ENCODE measurements around the gene ACSS1. TPM values are rescaled to one million over a fixed set of nuclear protein-coding genes. Genes with fewer than 3 reads are reported as not detected.

Gene ACSS1
- total RNA-seq, 1 experiment from 2014 or later = 0.61 TPM

DNA sequence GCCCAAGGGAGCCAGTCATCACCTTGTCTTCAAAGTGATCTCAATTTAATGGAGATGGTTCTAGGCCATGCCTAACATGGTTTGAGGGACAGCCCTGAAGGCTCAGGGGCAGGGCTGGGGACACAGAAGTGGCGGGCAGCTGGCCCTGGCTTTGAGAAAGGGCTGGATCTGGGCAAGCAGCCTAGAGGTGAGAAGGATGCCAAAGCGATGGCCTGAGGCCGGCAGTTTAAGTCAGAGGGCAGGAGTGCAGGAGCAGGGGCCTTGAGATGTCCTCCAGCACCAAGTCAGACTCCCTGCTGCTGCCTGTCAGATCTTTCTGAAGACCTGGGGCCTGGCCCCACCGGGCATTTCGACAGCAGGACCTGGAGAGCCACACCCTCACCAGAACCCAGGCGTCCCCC, 37.0 kb downstream of the ACSS1 start:
- Histone ChIP-seq H3K27ac (ENCODE audit: insufficient read length, low read depth, low read length) (no peak overlapping the region), H4K91ac (ENCODE audit: insufficient read length, low read depth, low read length) (no peak overlapping the region), H3K4me2 (ENCODE audit: insufficient read depth, insufficient read length, low read length) (no peak overlapping the region), H2AK5ac (ENCODE audit: insufficient read length, low read length) (no peak overlapping the region), H3K79me1 (ENCODE audit: insufficient read depth, low read depth, low read length, poor library complexity, severe bottlenecking) (no peaks in the 10 kb centered on the region), H4K5ac (ENCODE audit: insufficient read length, low read depth, low read length) (no peak overlapping the region), H4K8ac (replicated peaks; ENCODE audit: insufficient read length, low read depth, low read length) (no peak overlapping the region), H2BK15ac (ENCODE audit: low read depth, low read length) (no peak overlapping the region), H3K14ac (ENCODE audit: insufficient read depth, low read length) (no peak overlapping the region), H3K23me2 (ENCODE audit: insufficient read length, low read depth, low read length, poor library complexity, severe bottlenecking) (no peaks in the 10 kb centered on the region), H2BK120ac (ENCODE audit: low read depth, low read length, poor library complexity, severe bottlenecking) (no peak overlapping the region), H3K9ac (ENCODE audit: extremely low read depth, insufficient read length, low read length) (no peak overlapping the region), H2BK5ac (ENCODE audit: insufficient read length, low read length) (no peak overlapping the region), H2BK12ac (ENCODE audit: insufficient read length, low read depth, low read length) (no peak overlapping the region), H4K20me1 (ENCODE audit: control insufficient read depth, insufficient read depth, insufficient read length) (no peaks in the 10 kb centered on the region), H3K4ac (ENCODE audit: low read depth, low read length) (no peak overlapping the region), H3K27me3 (ENCODE audit: insufficient read depth, low read length) (no peaks in the 10 kb centered on the region), H3K23ac (ENCODE audit: insufficient read length, low read depth, low read length) (no peak overlapping the region), H3K9me3 (ENCODE audit: control insufficient read depth, low read depth, low read length) (no peaks in the 10 kb centered on the region), H3K18ac (ENCODE audit: insufficient read length, low read depth, low read length) (no peak overlapping the region), H3T11ph (ENCODE audit: low read length) (no peak overlapping the region), H3K79me2 (ENCODE audit: insufficient read depth, low read length) (no peaks in the 10 kb centered on the region), H2BK20ac (ENCODE audit: low read depth, low read length, poor library complexity, severe bottlenecking) (no peak overlapping the region), H2AFZ (ENCODE audit: low read length) (no peak overlapping the region), H3K56ac (ENCODE audit: insufficient read length, low read depth, low read length) (no peak overlapping the region), H3K4me1 (ENCODE audit: insufficient read depth, low read length) (no peaks in the 10 kb centered on the region; the same call in 1 of the 2 replicates)
- Mint-ChIP-seq H3K4me3 (no peak overlapping the region), H3K27me3 (ENCODE audit: low read depth) (peaks cover 11% of the 10 kb centered on the region), H3K36me3 (ENCODE audit: insufficient read depth in 1 of 3, low read depth in 3 of 3) (no peaks in the 10 kb centered on the region), H3K9me3 (no peaks in the 10 kb centered on the region), H3K27ac (no peak overlapping the region), H3K4me1 (peaks cover 20 to 23% of the 10 kb centered on the region in 2 experiments)
- no CpG with 5 or more reads among the region's 6 CpGs for WGBS (ENCODE audit: extremely low coverage, insufficient read length, low lambda C conversion rate)
- DNase-seq = no peak
- TF ChIP-seq, protein P1, sequence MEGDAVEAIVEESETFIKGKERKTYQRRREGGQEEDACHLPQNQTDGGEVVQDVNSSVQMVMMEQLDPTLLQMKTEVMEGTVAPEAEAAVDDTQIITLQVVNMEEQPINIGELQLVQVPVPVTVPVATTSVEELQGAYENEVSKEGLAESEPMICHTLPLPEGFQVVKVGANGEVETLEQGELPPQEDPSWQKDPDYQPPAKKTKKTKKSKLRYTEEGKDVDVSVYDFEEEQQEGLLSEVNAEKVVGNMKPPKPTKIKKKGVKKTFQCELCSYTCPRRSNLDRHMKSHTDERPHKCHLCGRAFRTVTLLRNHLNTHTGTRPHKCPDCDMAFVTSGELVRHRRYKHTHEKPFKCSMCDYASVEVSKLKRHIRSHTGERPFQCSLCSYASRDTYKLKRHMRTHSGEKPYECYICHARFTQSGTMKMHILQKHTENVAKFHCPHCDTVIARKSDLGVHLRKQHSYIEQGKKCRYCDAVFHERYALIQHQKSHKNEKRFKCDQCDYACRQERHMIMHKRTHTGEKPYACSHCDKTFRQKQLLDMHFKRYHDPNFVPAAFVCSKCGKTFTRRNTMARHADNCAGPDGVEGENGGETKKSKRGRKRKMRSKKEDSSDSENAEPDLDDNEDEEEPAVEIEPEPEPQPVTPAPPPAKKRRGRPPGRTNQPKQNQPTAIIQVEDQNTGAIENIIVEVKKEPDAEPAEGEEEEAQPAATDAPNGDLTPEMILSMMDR (conservative IDR thresholded peaks at IDR 0.05) = no peak

Data from H9 (cell line).